Panc1 (cell line): Measurements from ENCODE around the gene NEMP1. TPM values are rescaled to one million over a fixed set of nuclear protein-coding genes. Genes with fewer than 3 reads are reported as not detected.

Source experiments
- ATAC-seq: fragments of 200-7000 bp; cut with Tn5 transposase; 2 replicates; pipeline ENCODE4 v1.9.1; 2020; ENCODE audit warnings: mild to moderate bottlenecking, moderate library complexity
- BruUV-seq: library from RNA; stranded (reverse); fragments of 400-500 nt; replicated peaks from 2 replicates; lab custom pipeline; 2021; lab: Mats Ljungman, UMichigan
- CTCF ChIA-PET: fragments of 300-600 bp; sonication (Branson Sonifier 250); formaldehyde crosslinking; loops from one replicate; lab custom pipeline; 2022; ENCODE audit warnings: antibody characterized with exemption; lab: Charles Lee
- POLR2A ChIA-PET: fragments of 300-600 bp; sonication (Branson Sonifier 250); formaldehyde crosslinking; loops from one replicate; lab custom pipeline; 2022; ENCODE audit warnings: antibody characterized with exemption; lab: Charles Lee
- DNase-seq: peaks from one replicate; pipeline ENCODE4 v3.0.0-alpha.2; 2010; ENCODE audit warnings: low read depth, low spot score
- H3K27ac ChIP-seq: 2 replicates; pipeline ENCODE4 v1.5.1; 2011; ENCODE audit warnings: mild to moderate bottlenecking, low read length, inconsistent platforms
- H3K27me3 ChIP-seq: fragments of 200-500 bp; sonication (Bioruptor generic); 2 replicates; pipeline ENCODE4 v1.6.0; 2014; ENCODE audit warnings: low read length, inconsistent platforms; ENCODE audit not compliant: control insufficient read depth, insufficient read depth
- H3K36me3 ChIP-seq: fragments of 200-500 bp; sonication (Bioruptor generic); 2 replicates; pipeline ENCODE4 v1.5.1; 2014; ENCODE audit warnings: inconsistent platforms, mild to moderate bottlenecking, low read length, moderate library complexity; ENCODE audit not compliant: control insufficient read depth, insufficient read depth
- H3K4me1 ChIP-seq: 2 replicates; pipeline ENCODE4 v1.5.1; 2011; ENCODE audit warnings: inconsistent platforms, mild to moderate bottlenecking, low read length, moderate library complexity; ENCODE audit not compliant: control insufficient read depth, insufficient read depth
- H3K4me3 ChIP-seq, 2 experiments: 2 replicates each; pipeline ENCODE4 v1.5.1; 2011 to 2012; ENCODE audit warnings: low read depth in 2 of 2, low read length in 2 of 2, mild to moderate bottlenecking in 2 of 2, inconsistent platforms in 1 of 2, moderate library complexity in 1 of 2
- H3K9me3 ChIP-seq: fragments of 200-500 bp; sonication (Bioruptor generic); 2 replicates; pipeline ENCODE4 v1.5.1; 2014; ENCODE audit warnings: low read depth, mild to moderate bottlenecking, inconsistent platforms, low read length, moderate library complexity; ENCODE audit not compliant: control insufficient read depth, insufficient read depth
- POLR2AphosphoS5 ChIP-seq: IDR thresholded peaks from 2 replicates; pipeline ENCODE4 v1.6.1; 2012; ENCODE audit warnings: mild to moderate bottlenecking, low read depth, low read length, moderate library complexity
- REST ChIP-seq, 2 experiments: IDR thresholded peaks; 2 replicates each; pipeline ENCODE4 v1.6.1; 2011 to 2012; ENCODE audit warnings: low read depth in 2 of 2, control low read depth in 1 of 2, low read length in 1 of 2, mild to moderate bottlenecking in 1 of 2, moderate library complexity in 1 of 2; ENCODE audit not compliant: insufficient read depth in 1 of 2
- SIN3A ChIP-seq: IDR thresholded peaks from 2 replicates; pipeline ENCODE4 v1.6.1; 2012; ENCODE audit warnings: low read depth, mild to moderate bottlenecking, low read length, moderate library complexity, borderline replicate concordance; ENCODE audit not compliant: insufficient read depth
- TCF7L2 ChIP-seq: IDR thresholded peaks from 2 replicates; pipeline ENCODE4 v1.6.1; 2011; ENCODE audit warnings: mild to moderate bottlenecking, low read depth, low read length, inconsistent platforms
- in situ Hi-C: cut with HindIII; loops from 2 replicates; pipeline ENCODE4 v1.10.0; 2016; ENCODE audit warnings: low sequenced_read_pairs, low pct_unique_long_range_greater_than_20kb
- intact Hi-C: fragments of 100-400 bp; cut with micrococcal nuclease; formaldehyde crosslinking; loops from one replicate; pipeline ENCODE4 v1.10.0; 2022; ENCODE audit not compliant: unreplicated experiment
- total RNA-seq: library from RNA; stranded (reverse); gene quantifications from one replicate; pipeline ENCODE4 v1.2.1, GENCODE V29; 2021; ENCODE audit not compliant: unreplicated experiment
- TF ChIP-seq, protein P1 (sequence below): fragments of 450-650 bp; IDR thresholded peaks from 2 replicates; pipeline ENCODE4 v1.5.1; 2017; ENCODE audit warnings: mild to moderate bottlenecking

NEMP1 gene
- total RNA-seq, 1 experiment from 2014 or later, result 46.9 TPM

- DNase-seq, result no peak
- peaks cover 17% of the 10 kb centered on the region for H3K4me1 ChIP-seq
- BruUV-seq, result no TSS peak
- H3K27ac ChIP-seq, result peak overlapping the region; percentile 95
- in situ Hi-C loops (no loop called here), intact Hi-C loops (loop anchor here (5.0 kb wide), 1 partner anchor 352 kb away; no protein-coding TSS in a partner anchor)
- ATAC-seq, result no peak
- ChIA-PET CTCF (interaction anchor here (0.6 kb wide), 2 partner anchors 22 to 352 kb away, joined by 3 to 4 read pairs; no protein-coding TSS in a partner anchor), POLR2A (no interaction called here)
- H3K27me3 ChIP-seq, result no peaks in the 10 kb centered on the region
- H3K9me3 ChIP-seq, result no peaks in the 10 kb centered on the region
- peak overlapping the region; percentile 44 to 75 for H3K4me3 ChIP-seq
- TF ChIP-seq, protein P1, sequence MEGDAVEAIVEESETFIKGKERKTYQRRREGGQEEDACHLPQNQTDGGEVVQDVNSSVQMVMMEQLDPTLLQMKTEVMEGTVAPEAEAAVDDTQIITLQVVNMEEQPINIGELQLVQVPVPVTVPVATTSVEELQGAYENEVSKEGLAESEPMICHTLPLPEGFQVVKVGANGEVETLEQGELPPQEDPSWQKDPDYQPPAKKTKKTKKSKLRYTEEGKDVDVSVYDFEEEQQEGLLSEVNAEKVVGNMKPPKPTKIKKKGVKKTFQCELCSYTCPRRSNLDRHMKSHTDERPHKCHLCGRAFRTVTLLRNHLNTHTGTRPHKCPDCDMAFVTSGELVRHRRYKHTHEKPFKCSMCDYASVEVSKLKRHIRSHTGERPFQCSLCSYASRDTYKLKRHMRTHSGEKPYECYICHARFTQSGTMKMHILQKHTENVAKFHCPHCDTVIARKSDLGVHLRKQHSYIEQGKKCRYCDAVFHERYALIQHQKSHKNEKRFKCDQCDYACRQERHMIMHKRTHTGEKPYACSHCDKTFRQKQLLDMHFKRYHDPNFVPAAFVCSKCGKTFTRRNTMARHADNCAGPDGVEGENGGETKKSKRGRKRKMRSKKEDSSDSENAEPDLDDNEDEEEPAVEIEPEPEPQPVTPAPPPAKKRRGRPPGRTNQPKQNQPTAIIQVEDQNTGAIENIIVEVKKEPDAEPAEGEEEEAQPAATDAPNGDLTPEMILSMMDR, result no peak
- H3K36me3 ChIP-seq, result no peaks in the 10 kb centered on the region
Observed at GRCh38 chr12:57109207-57110103, 30.9 kb upstream of the NEMP1 start.

- BruUV-seq, result no TSS peak
- CTCF ChIA-PET, result interaction anchor here (0.6 kb wide), 1 partner anchor 479 kb away, joined by 7 read pairs; no protein-coding TSS in a partner anchor
- Histone ChIP-seq H3K36me3 (no peaks in the 10 kb centered on the region), H3K9me3 (no peaks in the 10 kb centered on the region), H3K27ac (no peak overlapping the region), H3K4me3 (no peak overlapping the region), H3K27me3 (no peaks in the 10 kb centered on the region), H3K4me1 (peaks cover 17% of the 10 kb centered on the region)
- ATAC-seq, result no peak
- intact Hi-C loops (no loop called here), in situ Hi-C loops (no loop called here)
- TF ChIP-seq REST (IDR thresholded peaks at IDR 0.05; ENCODE audit: insufficient read depth in 1 of 2, low read depth in 2 of 2, low read length in 1 of 2) (no peak), TCF7L2 (no peak), POLR2AphosphoS5 (no peak), SIN3A (no peak)
- TF ChIP-seq, protein P1, result no peak
- DNase-seq, result no peak
- POLR2A ChIA-PET, result no interaction called here
Observed at GRCh38 chr12:57107456-57108155, 29.0 kb upstream of the NEMP1 start.
